Heart left ventricle (tissue), 13 donors: ENCODE results near the gene NCKAP1.

ENCODE experiments used
- CTCF ChIP-seq, 12 donors: fragments of 200-600 bp; sonication (generic) in 4 of 12; IDR thresholded peaks; one replicate each; pipeline versions ENCODE4 v1.5.0 to v1.8.0; 2018 to 2022; ENCODE audit warnings: antibody characterized with exemption in 12 of 12, mild to moderate bottlenecking in 5 of 12
- POLR2A ChIP-seq, 2 donors: fragments of 450-650 bp; IDR thresholded peaks; one replicate each; pipeline ENCODE4 v1.6.1; 2017; ENCODE audit warnings: antibody characterized with exemption in 2 of 2, mild to moderate bottlenecking in 2 of 2, moderate library complexity in 2 of 2
- donor health status: ischemic (EF 13 %, LVEDD 7.1; RV severe dilation, severe dysfunction).
- donor health status: DM: no; HTN: yes; CAD: no.
- donor health status: DM: no; HTN: no; CAD: no.
- donor health status: ischemic (EF 25% LVEDD 6.9; RV normal size, moderate dysfunction).
- donor health status: ischemic (EF 25% LVEDD 5.7; RV mildly dilated, moderate dysfunction).
- donor health status: ischemic (EF 35%, LVEDD 5.7; RV mildly dilated, moderate dysfunction).
- donor health status: nonischemic (EF 11% LVEDD 7.7; RV severe dilation, severe dysfunction).
- donor health status: DM: yes; HTN: yes; CAD: no.
- donor health status: PGD.
- donor health status: ischemic (EF 29% LVEDD 5.4; RV normal size, mild dysfunction).
- donor health status: nonischemic (EF 23%, LVEDD 6.1; RV moderate dilation, normal function).

- TF ChIP-seq CTCF (IDR thresholded peaks at IDR 0.05) (no peak), POLR2A (IDR thresholded peaks at IDR 0.05) (no peak)
Measured at GRCh38 chr2:182954789-182955188, 83.5 kb downstream of the NCKAP1 start.
